H1 (cell line): ENCODE data around the gene POGK. TPM values are rescaled to one million over a fixed set of nuclear protein-coding genes. Genes with fewer than 3 reads are reported as not detected.

Experiments used
- CBX5 ChIP-seq: fragments of 300-800, 300-1000 bp; sonication (generic); IDR thresholded peaks from 2 replicates; pipeline ENCODE4 v1.7.1; 2016; ENCODE audit warnings: antibody characterized with exemption, low read length, low read depth
- GABPA ChIP-seq: IDR thresholded peaks from 2 replicates; pipeline ENCODE4 v1.6.1; 2011; ENCODE audit warnings: mild to moderate bottlenecking, low read length, moderate library complexity, borderline replicate concordance; ENCODE audit not compliant: insufficient read depth
- HDAC2 ChIP-seq, 2 experiments: fragments of 300-600 bp in 1 of 2; sonication (generic) in 1 of 2; IDR thresholded peaks; 2 replicates each; pipeline ENCODE4 v1.6.1; 2011 to 2012; ENCODE audit warnings: low read depth in 2 of 2, low read length in 2 of 2, mild to moderate bottlenecking in 2 of 2, moderate library complexity in 2 of 2, borderline replicate concordance in 1 of 2, inconsistent platforms in 1 of 2
- JUND ChIP-seq: IDR thresholded peaks from 2 replicates; pipeline ENCODE4 v1.6.1; 2011; ENCODE audit warnings: mild to moderate bottlenecking, improper control_type of control experiment, low read length
- KDM1A ChIP-seq: fragments of 200-600, 300-600 bp; sonication (generic); IDR thresholded peaks from 2 replicates; pipeline ENCODE4 v1.7.1; 2016; ENCODE audit warnings: mild to moderate bottlenecking, low read length, borderline replicate concordance
- KDM4A ChIP-seq: IDR thresholded peaks from one replicate; pipeline ENCODE4 v1.7.1; 2012; ENCODE audit warnings: low read depth, mild to moderate bottlenecking, moderate library complexity, low read length, inconsistent platforms; ENCODE audit not compliant: severe bottlenecking
- PHF8 ChIP-seq: fragments of 200-600 bp; sonication (generic); conservative IDR thresholded peaks from 2 replicates; pipeline ENCODE4 v1.7.1; 2012; ENCODE audit warnings: low read depth, mild to moderate bottlenecking, inconsistent platforms, low read length, moderate library complexity
- RAD21 ChIP-seq, 2 experiments: IDR thresholded peaks in 1 of 2; conservative IDR thresholded peaks in 1 of 2; 2 replicates each; pipeline ENCODE4 v1.6.1; 2011; ENCODE audit warnings: low read depth in 2 of 2, low read length in 2 of 2, improper control_type of control experiment in 1 of 2, inconsistent platforms in 1 of 2, mild to moderate bottlenecking in 1 of 2, moderate library complexity in 1 of 2
- RXRA ChIP-seq: IDR thresholded peaks from 2 replicates; pipeline ENCODE4 v1.6.1; 2011; ENCODE audit warnings: low read depth, mild to moderate bottlenecking, low read length, moderate library complexity; ENCODE audit not compliant: insufficient read depth
- SP4 ChIP-seq: IDR thresholded peaks from 2 replicates; pipeline ENCODE4 v1.6.1; 2012; ENCODE audit warnings: low read length, inconsistent platforms
- SRF ChIP-seq: IDR thresholded peaks from 2 replicates; pipeline ENCODE4 v1.6.1; 2011; ENCODE audit warnings: mild to moderate bottlenecking, low read depth, low read length, moderate library complexity
- TBP ChIP-seq: IDR thresholded peaks from 2 replicates; pipeline ENCODE4 v1.6.1; 2011; ENCODE audit warnings: low read depth, low read length, improper control_type of control experiment
- TEAD4 ChIP-seq: IDR thresholded peaks from 2 replicates; pipeline ENCODE4 v1.6.1; 2012; ENCODE audit warnings: low read depth, low read length, inconsistent platforms, mixed read lengths
- USF2 ChIP-seq: IDR thresholded peaks from 2 replicates; pipeline ENCODE4 v1.6.1; 2011; ENCODE audit warnings: low read length, improper control_type of control experiment
- YY1 ChIP-seq: IDR thresholded peaks from 2 replicates; pipeline ENCODE4 v1.6.1; 2011; ENCODE audit warnings: low read depth, mild to moderate bottlenecking, low read length
- polyA plus RNA-seq, 7 experiments: library from polyadenylated mRNA; depleted of rRNA in 3 of 7; stranded (reverse) in 5 of 7; unstranded in 2 of 7; fragments of >200 nt in 5 of 7; fragments of 200-250 nt in 2 of 7; gene quantifications; 1 replicate in 5 of 7; 2 replicates in 1 of 7; 4 replicates in 1 of 7; pipeline versions ENCODE4 v1.2.1 to v1.2.3, GENCODE V29; 2011 to 2013; ENCODE audit warnings: missing spikeins in 2 of 7, mixed read lengths in 2 of 7
- total RNA-seq: library from RNA; stranded (reverse); fragmentation: NEBNext Ultra II Directional; extraction: Animal tissue kit (Norgen Biotek cat#: 25700); gene quantifications from 2 replicates; pipeline ENCODE4 v1.2.1, GENCODE V29; 2021

POGK gene
- total and polyA plus RNA-seq, 2 of the 8 experiments (the other 6 are each of a cell fraction or from before 2014, with no cell fraction given): 16.9 to 40.3 TPM

GRCh38 chr1:166884040-166884642 is 44.9 kb downstream of the POGK start (continued):
- TF ChIP-seq PHF8 (no peak), SP4 (no peak), TEAD4 (no peak), RXRA (no peak), HDAC2 (IDR thresholded peaks at IDR 0.05; ENCODE audit: borderline replicate concordance in 1 of 2, low read depth in 2 of 2, low read length in 2 of 2) (0 out of 4 replicates have a peak, but pooled peaks of 1 of the 2 experiments have one; percentile 41), RAD21 (IDR thresholded peaks at IDR 0.05 in 1 of 2, conservative IDR thresholded peaks at IDR 0.05 in 1 of 2; ENCODE audit: low read depth in 2 of 2, low read length in 2 of 2) (peak; percentile 95 to 96), YY1 (peak; percentile 56), CBX5 (no peak), GABPA (0 out of 2 replicates have a peak, but pooled peaks have one; percentile 31), TBP (peak; percentile 58; the same call in 1 of the 2 replicates), SRF (no peak), KDM1A (no peak), JUND (no peak), KDM4A (peak; percentile 88), USF2 (no peak)
